Measurements from ENCODE around the gene HLA-DMA. TPM values are rescaled to one million over a fixed set of nuclear protein-coding genes. Genes with fewer than 3 reads are reported as not detected.

Gene HLA-DMA
- total RNA-seq, 4 donors from 2014 or later = 10.7 to 41.5 (median 27.3) TPM

DNA sequence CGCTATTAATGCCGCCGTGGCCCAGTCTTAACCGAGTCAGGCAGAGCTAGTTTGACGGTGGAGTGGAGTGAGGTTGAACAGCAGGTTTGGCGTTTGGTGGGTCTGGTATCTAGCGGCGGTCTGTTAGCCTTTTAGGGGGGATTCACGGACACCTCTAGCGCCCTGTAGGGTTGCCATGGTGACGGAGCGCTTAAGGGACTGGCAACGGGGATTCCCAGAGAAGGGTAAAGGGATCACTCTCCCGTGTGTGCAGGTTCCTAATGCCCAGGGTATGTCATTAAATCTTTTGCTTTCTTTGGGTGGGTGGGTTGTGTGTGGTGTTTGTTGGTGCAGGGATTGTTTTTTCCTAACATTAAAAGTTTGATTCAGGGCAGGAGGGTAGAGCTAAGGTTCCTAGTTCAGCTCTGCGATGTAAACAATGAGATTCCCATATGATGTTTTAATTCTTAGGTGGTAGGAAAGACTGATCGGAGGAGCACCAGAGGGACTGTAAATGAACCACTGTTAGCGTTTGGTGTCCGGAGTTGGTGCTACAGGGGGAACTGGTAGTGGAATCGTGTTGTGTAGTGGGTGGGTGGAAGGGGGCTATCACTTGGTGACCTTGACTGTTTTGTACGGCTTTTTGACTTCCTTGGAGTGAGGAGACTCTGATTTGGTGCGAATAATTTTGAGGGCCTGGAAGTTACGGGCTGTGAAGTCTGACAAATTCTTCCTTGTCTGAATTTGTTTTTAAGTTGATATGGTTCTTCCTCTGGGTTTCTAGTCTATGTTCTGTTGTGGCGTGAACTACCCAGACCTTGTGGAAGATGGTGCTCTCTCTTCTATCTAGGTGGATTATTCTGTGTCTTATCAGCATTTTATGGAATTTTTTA is 20.5 kb upstream of the HLA-DMA start:
- no peak for TF ChIP-seq POLR2A (IDR thresholded peaks at IDR 0.05)
- TF ChIP-seq, protein P1, sequence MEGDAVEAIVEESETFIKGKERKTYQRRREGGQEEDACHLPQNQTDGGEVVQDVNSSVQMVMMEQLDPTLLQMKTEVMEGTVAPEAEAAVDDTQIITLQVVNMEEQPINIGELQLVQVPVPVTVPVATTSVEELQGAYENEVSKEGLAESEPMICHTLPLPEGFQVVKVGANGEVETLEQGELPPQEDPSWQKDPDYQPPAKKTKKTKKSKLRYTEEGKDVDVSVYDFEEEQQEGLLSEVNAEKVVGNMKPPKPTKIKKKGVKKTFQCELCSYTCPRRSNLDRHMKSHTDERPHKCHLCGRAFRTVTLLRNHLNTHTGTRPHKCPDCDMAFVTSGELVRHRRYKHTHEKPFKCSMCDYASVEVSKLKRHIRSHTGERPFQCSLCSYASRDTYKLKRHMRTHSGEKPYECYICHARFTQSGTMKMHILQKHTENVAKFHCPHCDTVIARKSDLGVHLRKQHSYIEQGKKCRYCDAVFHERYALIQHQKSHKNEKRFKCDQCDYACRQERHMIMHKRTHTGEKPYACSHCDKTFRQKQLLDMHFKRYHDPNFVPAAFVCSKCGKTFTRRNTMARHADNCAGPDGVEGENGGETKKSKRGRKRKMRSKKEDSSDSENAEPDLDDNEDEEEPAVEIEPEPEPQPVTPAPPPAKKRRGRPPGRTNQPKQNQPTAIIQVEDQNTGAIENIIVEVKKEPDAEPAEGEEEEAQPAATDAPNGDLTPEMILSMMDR (IDR thresholded peaks at IDR 0.05) = no peak
- WGBS, 2 donors = 0% methylated on average over 16 to 23 of the region's 23 CpGs
- DNase-seq = peak in 1 of 2 donors; percentile 36
- peak overlapping the region; percentile 58 to 100 (median 86) for H3K27ac ChIP-seq
- H3K4me1 ChIP-seq = peaks cover 36 to 38% of the 10 kb centered on the region in 2 donors
- intact Hi-C loops (cut with DNase I) = no loop called here
- H3K9me3 ChIP-seq = no peaks in the 10 kb centered on the region
- H3K36me3 ChIP-seq = peaks cover 49 to 61% of the 10 kb centered on the region in 2 donors
- H3K27me3 ChIP-seq = no peaks in the 10 kb centered on the region
- H3K4me3 ChIP-seq (replicated peaks in 1 of 3) = peak overlapping the region; percentile 68 to 100 (median 98)

DNA sequence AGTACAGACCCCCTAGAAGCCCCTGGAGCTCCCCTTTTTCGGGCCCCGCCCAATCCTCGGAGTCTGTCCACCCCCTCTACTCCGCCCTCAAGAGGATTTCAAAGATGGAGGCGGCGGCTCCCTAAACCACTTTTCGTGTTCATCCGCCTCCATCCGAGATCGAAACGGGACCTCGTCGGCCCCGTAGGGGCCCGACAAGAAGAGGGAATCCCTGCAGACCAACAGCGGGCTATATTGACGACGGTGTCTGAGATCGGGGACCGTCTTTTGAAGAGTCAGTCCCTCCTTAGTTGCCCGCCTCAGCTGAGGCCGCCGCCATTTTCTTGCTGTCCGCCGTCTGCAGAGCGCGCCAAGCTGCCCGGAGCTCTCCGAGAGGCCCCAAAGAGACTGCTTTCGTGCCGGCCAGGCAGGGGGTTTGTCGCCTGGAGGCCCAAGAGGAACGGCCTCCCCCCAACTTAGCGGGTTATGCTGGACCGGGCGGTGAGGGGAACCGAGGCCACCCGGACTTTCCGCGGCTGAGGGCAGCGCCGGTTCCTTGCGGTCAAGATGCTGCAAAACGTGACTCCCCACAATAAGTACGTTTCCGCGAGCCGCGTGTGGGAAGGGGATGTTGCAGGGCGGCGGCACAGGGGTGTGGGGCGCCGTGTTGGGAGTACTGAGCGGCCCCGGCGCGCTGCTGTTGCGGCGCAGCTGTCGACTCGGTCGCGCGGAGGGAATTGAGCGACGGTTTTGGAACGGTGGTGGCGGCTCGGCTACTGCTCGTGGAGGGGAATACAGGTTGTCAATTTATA is 19.7 kb upstream of the HLA-DMA start:
- intact Hi-C loops (cut with DNase I) = no loop called here
- H3K9me3 ChIP-seq = no peaks in the 10 kb centered on the region
- peak in 1 of 2 donors; percentile 22 for DNase-seq
- peak overlapping the region; percentile 58 to 100 (median 86) for H3K27ac ChIP-seq
- no peak for TF ChIP-seq POLR2A (IDR thresholded peaks at IDR 0.05)
- TF ChIP-seq, protein P1 (IDR thresholded peaks at IDR 0.05) = no peak
- peaks cover 41 to 53% of the 10 kb centered on the region in 2 donors for H3K36me3 ChIP-seq
- 1% methylated on average over 40 to 49 of the region's 70 CpGs for WGBS, 2 donors
- no peaks in the 10 kb centered on the region for H3K27me3 ChIP-seq
- peak overlapping the region; percentile 68 to 100 (median 98) for H3K4me3 ChIP-seq (replicated peaks in 1 of 3)
- H3K4me1 ChIP-seq = peaks cover 30 to 33% of the 10 kb centered on the region in 2 donors

DNA sequence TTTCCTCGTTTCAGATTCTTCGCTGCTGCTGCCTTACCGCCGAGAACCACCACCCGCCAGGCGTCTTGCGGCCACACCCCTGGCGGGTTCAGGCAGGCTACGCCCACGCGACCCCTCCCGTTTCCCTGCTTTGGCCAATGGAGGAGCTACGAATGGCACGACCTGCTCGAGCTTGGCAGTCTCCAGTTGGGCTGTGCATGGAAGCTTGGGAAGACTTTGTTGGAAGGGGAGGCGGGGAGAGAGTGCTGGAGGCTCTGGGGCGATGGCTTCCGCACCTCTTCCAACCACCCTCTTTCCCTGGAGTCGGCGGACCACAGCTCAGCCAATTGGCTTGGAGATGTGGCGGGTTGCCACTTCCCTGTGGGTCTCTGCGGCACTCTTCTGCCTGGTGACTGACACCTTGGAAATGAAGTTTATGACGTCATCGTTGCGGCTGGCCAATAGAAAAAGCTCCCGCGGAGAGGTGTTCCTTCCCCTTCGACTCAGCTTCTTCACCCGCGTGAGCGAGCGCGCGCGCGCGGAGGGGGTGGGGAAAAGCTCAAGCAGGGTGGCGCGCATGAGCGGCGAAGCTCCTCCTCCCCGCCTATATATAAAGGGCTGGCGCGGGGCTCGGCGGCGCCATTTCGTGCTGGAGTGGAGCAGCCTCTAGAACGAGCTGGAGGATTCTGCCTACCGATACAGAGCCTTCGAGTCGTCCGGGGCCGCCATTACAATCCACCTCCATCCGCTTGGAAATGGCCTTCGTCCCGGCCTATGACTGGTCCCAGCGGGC is 18.9 kb upstream of the HLA-DMA start:
- WGBS, 2 donors = 0% methylated on average over 53 to 58 of the region's 58 CpGs
- Histone ChIP-seq H3K4me3 (replicated peaks in 1 of 3) (peak overlapping the region; percentile 68 to 100 (median 98)), H3K27ac (peak overlapping the region; percentile 100), H3K27me3 (no peaks in the 10 kb centered on the region), H3K36me3 (peaks cover 33 to 45% of the 10 kb centered on the region in 2 donors), H3K4me1 (peaks cover 29 to 31% of the 10 kb centered on the region in 2 donors), H3K9me3 (no peaks in the 10 kb centered on the region)
- TF ChIP-seq, protein P1 (IDR thresholded peaks at IDR 0.05) = peak in 1 of 6 experiments; percentile 17
- peak; percentile 94 for TF ChIP-seq POLR2A (IDR thresholded peaks at IDR 0.05)
- peak; percentile 100 for DNase-seq
- intact Hi-C loops (cut with DNase I) = no loop called here

DNA sequence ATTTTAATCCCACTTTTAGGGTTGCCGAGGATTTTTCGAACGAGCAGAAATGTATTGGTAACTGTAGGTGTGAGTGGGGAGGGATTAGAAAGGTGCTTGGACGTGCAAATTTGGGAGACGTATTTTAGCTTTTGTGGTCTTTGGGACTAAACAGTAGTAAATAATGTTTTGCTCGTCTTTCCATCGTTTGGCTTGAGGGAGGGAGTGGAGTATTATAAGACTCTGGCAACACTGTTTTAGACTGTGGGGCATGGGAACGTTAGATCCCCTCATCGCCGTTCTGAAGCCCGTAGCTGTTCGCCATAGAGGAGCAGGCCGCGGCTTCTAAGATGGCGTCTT is 18.3 kb upstream of the HLA-DMA start:
- TF ChIP-seq, protein P1 (IDR thresholded peaks at IDR 0.05) = no peak
- no peak for TF ChIP-seq POLR2A (IDR thresholded peaks at IDR 0.05)
- no peak for DNase-seq
- peak overlapping the region in 2 of 3 donors; percentile 62 to 98 for H3K4me3 ChIP-seq (replicated peaks in 1 of 3)
- peak overlapping the region; percentile 100 for H3K27ac ChIP-seq
- no peaks in the 10 kb centered on the region for H3K9me3 ChIP-seq
- intact Hi-C loops (cut with DNase I) = no loop called here
- H3K36me3 ChIP-seq = peaks cover 28 to 39% of the 10 kb centered on the region in 2 donors
- H3K27me3 ChIP-seq = no peaks in the 10 kb centered on the region
- H3K4me1 ChIP-seq = peaks cover 29 to 30% of the 10 kb centered on the region in 2 donors
- WGBS, 2 donors = 0 to 2% methylated on average over 15 of the region's 15 CpGs

Measured in thyroid gland (tissue), 4 donors.